ENCODE data around the gene LONRF2.

Gene LONRF2

GRCh38 chr2:100272841-100273329 is 49.4 kb downstream of the LONRF2 start:
- Histone ChIP-seq H3K27me3 (ENCODE audit: control insufficient read depth in 1 of 2, insufficient read depth in 2 of 2, low read length in 2 of 2) (no peaks in the 10 kb centered on the region), H3K9ac (ENCODE audit: low read length) (no peak overlapping the region), H3K36me3 (ENCODE audit: insufficient read depth, low read length) (no peaks in the 10 kb centered on the region), H3K27ac (ENCODE audit: low read depth, low read length) (peak overlapping the region; percentile 23), H3K4me3 (ENCODE audit: low read depth in 1 of 2, low read length in 2 of 2) (no peak overlapping the region), H3K9me3 (ENCODE audit: low read length) (no peaks in the 10 kb centered on the region), H3K4me1 (ENCODE audit: insufficient read depth, low read length) (no peaks in the 10 kb centered on the region)

DNA sequence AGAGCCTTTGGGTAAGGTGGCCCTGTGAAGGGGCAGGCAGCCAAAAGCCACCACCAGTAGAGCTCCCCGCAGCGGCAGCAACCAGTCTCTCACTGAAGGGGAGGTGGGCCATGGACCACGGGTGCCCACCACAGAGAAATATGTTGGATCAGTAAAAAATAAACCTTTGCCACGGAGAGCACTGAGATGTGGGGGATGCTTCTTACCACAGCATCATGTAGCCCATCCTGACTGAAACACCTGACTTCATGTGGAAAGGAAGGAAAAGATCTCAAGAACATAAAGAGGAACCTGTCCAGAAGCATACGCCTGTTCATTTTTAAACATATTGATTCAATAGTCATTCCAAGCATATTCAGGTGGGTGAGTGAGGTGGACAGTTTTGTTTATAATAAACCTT is 51.1 kb downstream of the LONRF2 start:
- Histone ChIP-seq H3K9me3 (ENCODE audit: low read length) (no peaks in the 10 kb centered on the region), H3K4me1 (ENCODE audit: insufficient read depth, low read length) (no peaks in the 10 kb centered on the region), H3K27me3 (ENCODE audit: control insufficient read depth in 1 of 2, insufficient read depth in 2 of 2, low read length in 2 of 2) (no peaks in the 10 kb centered on the region), H3K36me3 (ENCODE audit: insufficient read depth, low read length) (no peaks in the 10 kb centered on the region), H3K9ac (ENCODE audit: low read length) (no peak overlapping the region), H3K27ac (ENCODE audit: low read depth, low read length) (no peak overlapping the region), H3K4me3 (ENCODE audit: low read depth in 1 of 2, low read length in 2 of 2) (no peak overlapping the region)

DNA sequence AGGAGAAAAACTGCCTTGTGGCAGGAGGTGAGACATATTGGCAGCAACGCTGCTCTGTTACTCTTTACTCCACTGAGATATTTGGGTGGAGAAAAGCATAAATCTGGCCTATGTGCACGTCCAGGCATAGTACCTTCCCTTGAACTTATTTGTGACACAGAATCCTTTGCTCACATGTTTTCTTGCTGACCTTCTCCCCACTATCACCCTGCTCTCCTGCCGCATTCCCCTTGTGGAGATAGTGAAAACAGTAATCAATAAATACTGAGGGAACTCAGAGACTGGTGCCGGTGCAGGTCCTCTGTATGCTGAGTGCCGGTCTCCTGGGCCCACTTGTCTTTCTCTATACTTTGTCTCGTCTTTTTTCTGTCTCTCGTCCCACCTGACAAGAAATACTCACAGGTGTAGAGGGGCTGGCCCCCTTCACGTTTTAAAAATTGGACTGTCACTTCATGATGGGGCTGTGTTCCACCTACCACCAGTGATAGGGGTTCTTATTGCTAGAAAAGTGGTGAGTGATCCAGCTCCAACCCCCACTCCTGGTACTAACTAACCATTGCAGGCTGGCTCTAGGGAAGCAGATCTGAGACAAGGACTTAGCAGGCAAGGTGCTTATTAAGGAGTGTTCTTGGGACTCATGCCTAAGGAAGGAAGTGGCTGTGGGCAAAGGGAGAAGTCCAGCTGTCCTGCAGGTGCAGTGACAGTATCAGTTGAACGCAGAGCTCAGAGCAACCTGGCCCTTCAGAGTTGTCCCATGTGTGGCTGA is 51.7 kb downstream of the LONRF2 start:
- H3K4me1 ChIP-seq (ENCODE audit: insufficient read depth, low read length) = no peaks in the 10 kb centered on the region
- no peak overlapping the region for H3K9ac ChIP-seq (ENCODE audit: low read length)
- no peaks in the 10 kb centered on the region for H3K36me3 ChIP-seq (ENCODE audit: insufficient read depth, low read length)
- H3K4me3 ChIP-seq (ENCODE audit: low read depth in 1 of 2, low read length in 2 of 2) = no peak overlapping the region
- no peak overlapping the region for H3K27ac ChIP-seq (ENCODE audit: low read depth, low read length)
- no peaks in the 10 kb centered on the region for H3K9me3 ChIP-seq (ENCODE audit: low read length)
- no peaks in the 10 kb centered on the region for H3K27me3 ChIP-seq (ENCODE audit: control insufficient read depth in 1 of 2, insufficient read depth in 2 of 2, low read length in 2 of 2)

GRCh38 chr2:100269889-100270288 is 52.4 kb downstream of the LONRF2 start:
- H3K9ac ChIP-seq (ENCODE audit: low read length) = no peak overlapping the region
- no peaks in the 10 kb centered on the region for H3K27me3 ChIP-seq (ENCODE audit: control insufficient read depth in 1 of 2, insufficient read depth in 2 of 2, low read length in 2 of 2)
- H3K27ac ChIP-seq (ENCODE audit: low read depth, low read length) = no peak overlapping the region
- H3K4me3 ChIP-seq (ENCODE audit: low read depth in 1 of 2, low read length in 2 of 2) = no peak overlapping the region
- no peaks in the 10 kb centered on the region for H3K36me3 ChIP-seq (ENCODE audit: insufficient read depth, low read length)
- H3K9me3 ChIP-seq (ENCODE audit: low read length) = no peaks in the 10 kb centered on the region
- H3K4me1 ChIP-seq (ENCODE audit: insufficient read depth, low read length) = no peaks in the 10 kb centered on the region

- Histone ChIP-seq H3K4me1 (ENCODE audit: insufficient read depth, low read length) (no peaks in the 10 kb centered on the region), H3K36me3 (ENCODE audit: insufficient read depth, low read length) (no peaks in the 10 kb centered on the region), H3K4me3 (ENCODE audit: low read depth in 1 of 2, low read length in 2 of 2) (no peak overlapping the region), H3K27me3 (ENCODE audit: control insufficient read depth in 1 of 2, insufficient read depth in 2 of 2, low read length in 2 of 2) (no peaks in the 10 kb centered on the region), H3K27ac (ENCODE audit: low read depth, low read length) (no peak overlapping the region), H3K9ac (ENCODE audit: low read length) (no peak overlapping the region), H3K9me3 (ENCODE audit: low read length) (no peaks in the 10 kb centered on the region)
Measured at GRCh38 chr2:100268986-100269385, 53.3 kb downstream of the LONRF2 start.

GRCh38 chr2:100267751-100268150 is 54.5 kb downstream of the LONRF2 start:
- Histone ChIP-seq H3K4me3 (ENCODE audit: low read depth in 1 of 2, low read length in 2 of 2) (no peak overlapping the region), H3K27ac (ENCODE audit: low read depth, low read length) (no peak overlapping the region), H3K36me3 (ENCODE audit: insufficient read depth, low read length) (no peaks in the 10 kb centered on the region), H3K27me3 (ENCODE audit: control insufficient read depth in 1 of 2, insufficient read depth in 2 of 2, low read length in 2 of 2) (no peaks in the 10 kb centered on the region), H3K9me3 (ENCODE audit: low read length) (no peaks in the 10 kb centered on the region), H3K9ac (ENCODE audit: low read length) (no peak overlapping the region), H3K4me1 (ENCODE audit: insufficient read depth, low read length) (no peaks in the 10 kb centered on the region)

GRCh38 chr2:100266126-100266525 is 56.2 kb downstream of the LONRF2 start:
- no peak overlapping the region for H3K27ac ChIP-seq (ENCODE audit: low read depth, low read length)
- no peak overlapping the region for H3K4me3 ChIP-seq (ENCODE audit: low read depth in 1 of 2, low read length in 2 of 2)
- no peaks in the 10 kb centered on the region for H3K36me3 ChIP-seq (ENCODE audit: insufficient read depth, low read length)
- no peaks in the 10 kb centered on the region for H3K27me3 ChIP-seq (ENCODE audit: control insufficient read depth in 1 of 2, insufficient read depth in 2 of 2, low read length in 2 of 2)
- H3K9me3 ChIP-seq (ENCODE audit: low read length) = no peaks in the 10 kb centered on the region
- H3K4me1 ChIP-seq (ENCODE audit: insufficient read depth, low read length) = no peaks in the 10 kb centered on the region
- H3K9ac ChIP-seq (ENCODE audit: low read length) = no peak overlapping the region

- Histone ChIP-seq H3K9me3 (ENCODE audit: low read length) (no peaks in the 10 kb centered on the region), H3K4me1 (ENCODE audit: insufficient read depth, low read length) (no peaks in the 10 kb centered on the region), H3K36me3 (ENCODE audit: insufficient read depth, low read length) (no peaks in the 10 kb centered on the region), H3K9ac (ENCODE audit: low read length) (no peak overlapping the region), H3K4me3 (ENCODE audit: low read depth in 1 of 2, low read length in 2 of 2) (no peak overlapping the region), H3K27me3 (ENCODE audit: control insufficient read depth in 1 of 2, insufficient read depth in 2 of 2, low read length in 2 of 2) (no peaks in the 10 kb centered on the region), H3K27ac (ENCODE audit: low read depth, low read length) (no peak overlapping the region)
Measured at GRCh38 chr2:100265226-100265625, 57.1 kb downstream of the LONRF2 start.

DNA sequence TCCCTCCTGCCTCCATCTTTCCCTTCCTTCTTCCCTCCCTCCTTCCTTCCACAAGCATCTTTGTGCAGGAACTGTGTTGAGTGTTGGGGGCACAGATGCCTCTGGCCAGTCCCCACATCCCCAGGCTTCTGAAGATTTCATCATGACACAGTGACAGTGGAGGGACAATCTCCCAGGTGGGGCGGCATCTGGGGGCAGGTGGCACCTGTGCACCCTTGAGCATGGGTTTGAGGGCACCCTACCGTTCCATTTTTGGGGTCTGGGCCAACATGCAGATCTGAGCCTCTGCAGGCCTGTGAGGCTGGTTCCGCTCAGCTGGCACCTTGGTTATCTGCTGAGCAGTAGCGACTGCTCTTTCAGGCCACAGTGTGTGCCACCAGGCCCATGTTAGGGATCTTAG is 57.6 kb downstream of the LONRF2 start:
- Histone ChIP-seq H3K4me1 (ENCODE audit: insufficient read depth, low read length) (no peaks in the 10 kb centered on the region), H3K36me3 (ENCODE audit: insufficient read depth, low read length) (no peaks in the 10 kb centered on the region), H3K27ac (ENCODE audit: low read depth, low read length) (no peak overlapping the region), H3K27me3 (ENCODE audit: control insufficient read depth in 1 of 2, insufficient read depth in 2 of 2, low read length in 2 of 2) (no peaks in the 10 kb centered on the region), H3K9ac (ENCODE audit: low read length) (no peak overlapping the region), H3K9me3 (ENCODE audit: low read length) (no peaks in the 10 kb centered on the region), H3K4me3 (ENCODE audit: low read depth in 1 of 2, low read length in 2 of 2) (no peak overlapping the region)

- H3K9ac ChIP-seq (ENCODE audit: low read length) = no peak overlapping the region
- H3K9me3 ChIP-seq (ENCODE audit: low read length) = no peaks in the 10 kb centered on the region
- no peak overlapping the region for H3K27ac ChIP-seq (ENCODE audit: low read depth, low read length)
- no peaks in the 10 kb centered on the region for H3K36me3 ChIP-seq (ENCODE audit: insufficient read depth, low read length)
- no peaks in the 10 kb centered on the region for H3K27me3 ChIP-seq (ENCODE audit: control insufficient read depth in 1 of 2, insufficient read depth in 2 of 2, low read length in 2 of 2)
- H3K4me3 ChIP-seq (ENCODE audit: low read depth in 1 of 2, low read length in 2 of 2) = no peak overlapping the region
- H3K4me1 ChIP-seq (ENCODE audit: insufficient read depth, low read length) = no peaks in the 10 kb centered on the region
Measured at GRCh38 chr2:100264121-100264520, 58.2 kb downstream of the LONRF2 start.

- H3K27ac ChIP-seq (ENCODE audit: low read depth, low read length) = no peak overlapping the region
- no peak overlapping the region for H3K9ac ChIP-seq (ENCODE audit: low read length)
- H3K4me3 ChIP-seq (ENCODE audit: low read depth in 1 of 2, low read length in 2 of 2) = no peak overlapping the region
- peaks cover 6% of the 10 kb centered on the region for H3K4me1 ChIP-seq (ENCODE audit: insufficient read depth, low read length)
- no peaks in the 10 kb centered on the region for H3K27me3 ChIP-seq (ENCODE audit: control insufficient read depth in 1 of 2, insufficient read depth in 2 of 2, low read length in 2 of 2)
- H3K9me3 ChIP-seq (ENCODE audit: low read length) = no peaks in the 10 kb centered on the region
- no peaks in the 10 kb centered on the region for H3K36me3 ChIP-seq (ENCODE audit: insufficient read depth, low read length)
Measured at GRCh38 chr2:100262555-100263320, 59.6 kb downstream of the LONRF2 start.
